Activated CD8-positive, alpha-beta memory T cell treated with anti-CD3 and anti-CD28 coated beads, Interleukin-2, amount 50 U/mL, for 48 hours (primary cell): ENCODE results near the gene ADH1B.
"Not testable (repeated sequence)": the region's sequence is repeated elsewhere in the genome, so short reads cannot be mapped to it uniquely, and the experiment has no call there.

Source experiments
- DNase-seq: peaks from one replicate; pipeline ENCODE4 v3.0.0-alpha.2; 2020

ADH1B gene

DNA sequence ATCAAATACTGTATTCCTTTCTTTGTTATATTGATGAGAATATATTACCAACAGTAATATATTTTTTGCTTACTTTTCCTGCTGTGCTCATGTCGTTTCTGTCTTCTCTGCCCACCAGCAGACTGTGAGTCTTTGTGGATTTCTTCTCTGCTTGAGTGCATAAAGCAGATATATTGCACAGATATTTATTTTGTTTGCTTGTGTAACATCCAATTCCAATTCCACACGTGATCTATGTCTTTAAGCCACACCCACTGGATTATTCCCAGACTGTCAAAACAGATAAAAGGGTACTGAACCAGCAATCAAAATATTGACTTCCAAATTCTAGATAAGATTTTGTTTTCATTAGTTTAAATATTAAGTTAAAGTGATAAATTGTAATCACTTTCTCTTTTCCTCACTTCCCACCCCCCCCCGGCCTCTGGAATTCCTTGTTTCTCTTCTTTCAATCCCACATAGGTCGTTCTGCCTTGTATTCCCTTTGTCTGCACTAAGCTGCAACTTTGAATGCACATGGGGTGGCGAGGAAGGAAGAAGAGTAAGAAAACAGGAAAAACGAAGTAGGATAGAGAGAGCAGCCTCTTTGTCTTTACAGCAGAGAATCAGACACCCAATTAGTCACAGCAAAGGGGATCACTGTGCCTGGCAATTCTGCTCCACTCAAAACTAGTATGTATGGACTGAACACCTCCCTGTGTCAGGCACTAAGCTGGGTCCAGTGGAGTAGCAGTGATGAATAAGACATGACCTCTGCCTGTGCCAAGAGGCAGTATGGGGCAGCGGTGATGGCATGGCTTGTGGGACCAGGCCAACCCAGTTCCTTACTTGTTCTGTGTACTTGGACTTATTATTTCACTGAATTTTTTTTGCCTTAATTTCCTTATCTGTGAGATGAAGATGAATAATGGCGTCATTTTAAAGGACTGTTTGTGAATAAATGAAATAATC, at the start of gene ADH1B:
ADH1B (minus strand) TSS at position 161 of the 951 bp plus-strand sequence; CDS start at position 91, 70 bp downstream.
- DNase-seq = no peak

DNA sequence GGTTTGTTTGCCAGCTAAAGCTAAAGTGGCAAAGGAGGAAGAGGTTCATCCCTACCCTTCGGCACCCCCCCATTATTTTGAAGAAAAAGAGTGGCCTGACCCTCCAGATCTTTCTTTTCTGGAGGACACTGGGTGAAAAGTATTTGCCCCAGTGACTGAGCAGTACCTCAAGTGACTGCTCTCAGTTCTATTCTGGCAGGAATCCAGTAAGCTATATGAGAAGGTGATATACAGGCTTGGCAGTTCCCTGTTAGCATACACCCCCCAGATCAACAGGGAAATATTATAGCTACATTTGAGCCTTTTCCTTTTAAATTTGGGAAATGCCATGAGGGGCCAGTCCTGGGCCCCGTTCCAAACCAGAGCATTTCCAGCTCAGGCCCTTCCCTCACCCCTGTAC, 46.6 kb upstream of the ADH1B start:
- not testable (repeated sequence) for DNase-seq

DNA sequence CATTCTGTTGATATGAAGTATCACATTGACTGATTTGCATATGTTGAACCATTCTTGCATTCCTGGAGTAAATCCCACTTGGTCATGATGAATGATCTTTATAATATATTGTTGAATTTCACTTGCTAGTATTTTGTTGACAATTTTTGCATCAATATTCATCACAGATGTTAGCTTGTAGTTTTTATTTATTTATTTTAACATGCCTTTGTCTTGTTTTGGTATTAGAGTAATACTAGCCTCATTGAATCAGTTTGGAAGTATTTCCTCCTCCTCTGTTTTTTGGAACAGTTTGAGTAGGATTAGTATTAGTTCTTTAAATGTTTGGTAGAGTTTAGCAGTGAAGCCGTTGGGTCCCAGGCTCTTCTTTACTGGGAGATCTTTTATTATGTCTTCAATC, 45.3 kb upstream of the ADH1B start:
- DNase-seq = no peak

DNA sequence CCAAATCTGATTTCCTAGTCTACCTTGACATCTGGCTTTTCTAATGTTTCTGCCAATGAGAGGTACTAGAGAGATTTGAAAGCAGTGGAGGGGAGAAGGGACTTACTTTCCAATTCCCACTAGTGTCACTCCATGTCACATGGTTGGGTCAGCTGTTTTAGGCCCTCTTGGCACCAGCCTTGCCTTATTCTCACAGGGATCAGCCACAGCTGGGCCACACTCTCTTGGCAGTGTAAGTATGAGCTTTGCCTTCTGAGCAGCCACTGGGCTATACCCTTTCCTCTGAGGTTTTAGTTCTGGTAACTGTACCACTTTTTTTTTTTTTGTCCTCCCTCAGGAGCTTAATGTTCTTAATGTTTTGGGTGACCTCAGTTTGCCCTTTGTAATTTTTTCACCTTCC, 41.6 kb upstream of the ADH1B start:
- DNase-seq = no peak

DNA sequence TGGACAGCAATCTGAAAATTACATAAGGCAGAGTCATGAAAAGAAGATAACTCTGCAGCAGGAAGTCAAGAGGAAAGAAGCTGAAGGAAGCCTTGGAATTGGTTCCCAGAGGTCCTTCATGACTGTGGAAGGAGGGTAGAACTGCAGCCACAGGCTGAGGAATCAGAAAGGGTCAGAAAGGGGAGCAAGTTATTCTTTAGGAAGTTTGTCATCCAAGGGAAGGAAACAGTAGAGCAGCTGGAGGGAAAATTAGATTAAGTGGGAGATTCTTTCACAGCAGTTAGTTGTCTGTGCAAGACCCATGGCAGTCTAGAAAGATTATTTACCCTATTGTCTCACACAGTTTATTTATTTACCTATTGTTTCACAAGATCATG, 40.7 kb upstream of the ADH1B start:
- no peak for DNase-seq

DNA sequence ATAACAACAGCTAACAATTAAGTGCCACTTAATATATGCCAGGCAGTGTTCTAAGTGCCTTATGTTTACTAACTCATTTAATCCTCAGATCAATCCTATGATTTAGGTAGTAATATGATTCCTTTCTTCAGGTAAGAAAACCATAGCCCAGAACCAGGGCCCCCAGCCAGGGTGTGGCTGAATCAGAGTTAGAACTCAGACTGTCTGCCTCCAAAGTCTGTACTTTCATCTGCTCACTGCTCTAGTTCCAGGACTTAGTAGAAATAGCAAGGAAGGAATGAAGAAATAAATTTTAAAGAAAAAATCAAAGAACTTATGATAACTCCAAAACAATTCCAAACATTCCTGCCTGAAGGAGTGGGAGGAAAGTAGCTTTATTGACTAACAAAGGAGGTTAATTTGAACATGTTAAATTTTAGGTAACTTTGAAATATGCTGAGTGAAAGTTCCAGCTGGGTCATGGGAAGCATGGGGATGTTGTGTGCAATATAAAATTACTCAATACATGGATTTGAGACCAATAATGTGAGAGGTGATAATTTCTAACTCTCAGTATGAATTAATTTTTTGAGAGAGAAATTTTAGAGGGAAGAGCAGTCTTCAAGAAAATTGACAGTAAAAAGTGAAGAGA, 40.2 kb upstream of the ADH1B start:
- no peak for DNase-seq

DNA sequence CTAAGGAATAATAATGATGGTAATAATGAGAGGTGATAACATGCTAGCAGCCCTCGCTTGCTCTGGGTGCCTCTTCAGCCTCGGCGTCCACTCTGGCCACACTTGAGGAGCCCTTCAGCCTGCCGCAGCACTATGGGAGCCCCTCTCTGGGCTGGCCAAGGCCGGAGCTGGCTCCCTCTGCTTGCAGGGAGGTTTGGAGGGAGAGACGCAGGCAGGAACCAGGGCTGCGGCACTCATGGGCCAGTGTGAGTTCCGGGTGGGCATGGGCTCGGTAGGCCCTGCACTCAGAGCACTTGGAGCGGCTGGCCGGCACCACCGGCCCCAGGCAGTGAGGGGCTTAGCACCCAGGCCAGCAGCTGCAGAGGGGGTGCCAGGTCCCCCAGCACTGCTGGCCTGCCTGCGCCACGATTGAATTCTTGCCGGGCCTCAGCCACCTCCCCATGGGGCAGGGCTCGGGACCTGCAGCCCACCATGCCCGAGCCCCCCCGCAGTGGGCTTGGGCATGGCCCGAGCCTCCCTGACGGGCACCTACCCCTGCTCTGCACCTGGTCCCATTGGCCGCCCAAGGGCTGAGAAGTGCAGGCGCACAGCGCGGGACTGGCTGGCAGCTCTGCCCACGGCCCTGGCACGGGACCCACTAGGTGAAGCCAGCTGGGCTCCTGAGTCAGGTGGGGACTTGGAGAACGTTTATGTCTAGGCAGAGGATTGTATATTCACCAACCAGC, 38.4 kb upstream of the ADH1B start:
- no peak for DNase-seq

DNA sequence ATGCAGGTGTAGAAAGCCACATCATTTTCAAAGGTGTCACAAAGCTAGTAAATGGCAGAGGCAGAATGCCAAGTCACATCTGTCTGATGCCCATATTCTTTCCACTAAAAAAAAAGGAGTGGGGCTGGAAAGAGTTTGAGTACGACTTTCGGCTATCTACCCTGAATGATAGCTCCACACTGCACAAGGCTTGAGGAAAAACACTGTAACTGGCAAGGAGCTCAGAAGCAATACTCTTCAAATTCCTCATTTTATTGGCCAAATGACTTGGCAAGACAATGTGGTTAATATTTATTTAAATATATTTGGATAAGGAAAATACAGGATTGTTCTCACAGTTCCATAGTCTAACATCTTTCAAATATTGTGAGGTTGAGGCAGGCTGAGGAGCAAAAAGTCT, 36.7 kb upstream of the ADH1B start:
- no peak for DNase-seq

DNA sequence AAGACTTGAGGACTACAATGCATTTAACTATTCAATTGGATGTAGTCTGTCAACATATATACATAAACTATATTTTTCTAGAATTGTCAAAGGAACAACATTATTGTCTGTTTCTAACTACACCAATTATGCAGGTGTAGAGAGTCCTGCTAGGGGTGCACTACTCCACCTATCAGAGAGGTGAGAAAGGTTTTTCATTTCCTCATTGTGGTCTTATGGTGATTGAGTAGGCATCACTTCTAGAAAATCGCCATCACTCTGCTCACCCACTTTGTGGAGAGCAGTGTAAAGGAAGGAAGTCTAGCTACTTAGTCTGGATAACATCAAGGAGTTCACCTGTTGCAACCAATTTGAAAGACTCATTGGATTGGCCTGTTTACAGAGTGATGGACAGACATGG, 35.8 kb upstream of the ADH1B start:
- DNase-seq = no peak

DNA sequence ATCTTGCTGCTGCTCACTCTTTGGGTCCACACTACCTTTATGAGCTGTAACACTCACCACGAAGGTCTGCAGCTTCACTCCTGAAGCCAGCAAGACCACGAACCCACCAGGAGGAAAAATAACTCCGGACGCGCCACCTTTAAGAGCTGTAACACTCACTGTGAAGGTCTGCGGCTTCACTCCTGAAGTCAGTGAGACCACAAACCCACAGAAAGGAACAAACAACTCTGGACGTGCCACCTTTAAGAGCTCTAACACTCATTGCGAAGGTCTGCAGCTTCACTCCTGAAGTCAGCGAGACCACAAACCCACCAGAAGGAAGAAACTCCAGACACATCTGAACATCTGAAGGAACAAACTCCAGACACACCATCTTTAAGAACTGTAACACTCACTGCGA, 34.9 kb upstream of the ADH1B start:
- DNase-seq = not testable (repeated sequence)

DNA sequence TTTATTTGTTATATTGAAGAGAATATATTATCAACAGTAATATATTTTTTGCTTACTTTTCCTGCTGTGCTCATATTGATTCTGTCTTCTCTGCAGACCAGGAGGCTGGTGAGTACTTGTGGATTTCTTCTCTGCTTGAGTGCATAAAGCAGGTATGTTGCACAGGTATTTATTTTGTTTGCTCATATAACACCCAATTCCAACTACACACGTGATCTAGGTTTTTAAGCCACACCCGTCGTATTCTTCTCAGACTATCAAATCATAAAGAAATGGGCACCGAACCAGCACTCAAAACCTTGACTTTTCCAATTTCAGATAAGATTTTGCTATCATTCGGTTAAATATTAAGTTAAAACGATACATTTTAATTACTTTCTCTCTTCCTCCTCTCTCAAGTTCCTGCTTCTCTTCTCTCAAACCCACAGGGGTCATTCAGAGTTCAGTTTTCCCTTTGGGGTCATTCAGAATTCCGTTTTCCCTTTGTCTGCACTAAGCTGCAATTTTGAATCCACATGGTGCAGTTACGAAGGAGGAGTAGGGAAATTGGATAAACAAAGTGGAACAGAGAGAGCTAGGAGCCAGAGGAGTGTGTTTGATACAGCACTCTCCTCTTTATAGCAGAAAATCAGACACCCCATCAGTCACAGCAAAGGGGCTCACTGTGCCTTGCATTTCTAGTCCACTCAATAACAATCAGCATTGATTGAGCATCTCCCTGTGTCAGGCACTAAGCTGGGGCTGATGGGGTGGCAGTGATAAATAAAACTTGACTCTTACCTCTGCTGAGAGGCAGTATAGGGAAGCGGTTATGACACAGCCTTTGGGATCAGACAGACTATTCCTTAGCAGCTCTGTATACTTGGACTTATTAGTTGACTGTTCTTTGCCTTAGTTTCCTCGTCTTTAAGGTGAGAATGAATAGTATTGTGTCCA, 31.7 kb upstream of the ADH1B start, which contains the start of gene ADH1C:
ADH1C (minus strand) TSS at position 145 of the 936 bp plus-strand sequence; CDS start at position 74, 71 bp downstream.
- DNase-seq = no peak

DNA sequence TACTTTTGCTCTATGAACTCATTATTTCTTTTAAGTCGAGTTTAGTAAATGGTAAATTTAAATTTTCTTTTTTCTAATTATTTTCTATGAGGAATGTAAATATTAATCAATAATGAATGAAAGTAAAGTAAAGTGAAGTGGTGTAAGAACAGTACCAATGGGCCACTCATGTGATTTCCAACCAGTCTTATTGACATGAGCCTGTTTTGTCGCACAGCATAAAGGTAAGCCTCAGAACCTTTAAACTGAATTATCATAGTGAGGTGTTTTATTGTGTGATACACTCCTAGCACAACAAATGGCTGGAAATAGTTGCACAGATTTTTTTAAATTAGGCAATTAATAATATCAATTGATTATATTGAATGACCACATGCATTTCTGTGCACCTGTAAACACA, 30.3 kb upstream of the ADH1B start:
- DNase-seq = no peak

DNA sequence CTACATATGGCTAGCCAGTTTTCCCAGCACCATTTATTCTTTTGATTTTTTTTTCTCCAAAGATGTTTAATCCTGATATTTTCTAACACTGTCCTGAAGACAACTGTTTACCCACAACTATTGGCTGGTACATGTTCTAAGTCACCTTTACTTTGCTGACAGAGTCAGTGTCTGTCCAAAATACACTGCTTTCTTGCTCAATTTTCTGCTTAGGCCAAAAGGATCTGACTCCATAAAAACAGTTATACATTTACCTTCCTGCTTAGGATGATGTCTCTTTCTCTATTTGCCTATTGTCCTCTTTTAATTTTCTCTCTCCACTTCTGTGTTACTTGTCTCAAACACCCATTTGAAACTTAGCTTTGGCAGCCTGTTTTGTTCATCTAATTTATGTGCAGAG, 28.1 kb upstream of the ADH1B start:
- no peak for DNase-seq

DNA sequence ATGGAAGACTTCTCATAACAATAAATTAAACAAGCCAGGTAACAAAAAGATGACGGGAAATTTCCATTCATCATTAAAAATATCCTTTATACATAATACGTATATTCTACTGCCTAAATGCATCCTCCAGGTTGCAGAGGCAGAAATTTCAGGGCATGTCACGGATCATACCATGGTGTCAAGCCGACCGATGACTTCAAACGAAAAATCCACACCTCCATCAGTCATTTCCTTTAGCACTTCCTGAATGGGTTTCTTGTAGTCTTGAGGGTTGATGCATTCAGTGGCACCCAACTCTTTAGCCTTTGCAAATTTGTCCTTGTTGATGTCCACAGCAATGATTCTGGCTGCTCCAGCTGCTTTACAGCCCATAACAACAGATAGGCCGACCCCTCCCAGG, 21.4 kb upstream of the ADH1B start:
- not testable (repeated sequence) for DNase-seq

DNA sequence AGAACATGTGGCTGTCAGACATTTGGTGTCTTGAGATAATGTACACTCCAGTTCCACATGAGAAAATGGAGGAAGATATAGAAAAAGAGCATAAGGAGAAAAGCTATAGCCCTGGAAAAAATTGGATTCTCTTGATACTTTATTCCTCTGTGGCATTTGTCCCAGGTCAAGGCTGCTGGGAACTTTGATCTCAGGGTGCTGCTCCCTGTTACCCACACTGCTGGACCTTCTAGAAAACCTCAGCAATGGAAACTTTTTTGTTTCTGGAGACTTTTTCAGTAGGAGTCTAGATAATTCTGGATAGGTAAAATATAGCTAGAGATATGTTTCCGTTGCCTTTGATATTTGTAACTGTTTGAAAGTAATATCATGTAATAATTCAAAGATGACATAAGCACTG, 20.2 kb upstream of the ADH1B start:
- no peak for DNase-seq

DNA sequence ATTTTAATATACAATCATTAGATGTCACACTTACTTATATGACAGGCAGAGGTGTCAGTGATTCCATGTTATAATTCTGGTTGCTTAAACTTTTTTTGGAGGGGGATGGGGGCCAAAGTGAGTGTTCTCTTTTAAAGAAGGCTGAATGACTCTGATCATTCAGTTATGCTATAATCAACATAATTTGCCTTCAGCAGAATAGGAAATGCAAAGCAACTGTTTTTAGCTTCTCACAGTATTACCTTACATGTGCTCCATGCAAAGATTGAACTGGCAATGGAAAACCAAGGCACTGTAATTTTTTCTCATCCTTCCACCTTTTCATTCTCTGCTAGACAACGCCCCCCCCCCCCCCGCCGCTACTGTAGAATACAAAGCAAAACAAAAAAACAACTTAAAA, 18.0 kb upstream of the ADH1B start:
- DNase-seq = no peak

DNA sequence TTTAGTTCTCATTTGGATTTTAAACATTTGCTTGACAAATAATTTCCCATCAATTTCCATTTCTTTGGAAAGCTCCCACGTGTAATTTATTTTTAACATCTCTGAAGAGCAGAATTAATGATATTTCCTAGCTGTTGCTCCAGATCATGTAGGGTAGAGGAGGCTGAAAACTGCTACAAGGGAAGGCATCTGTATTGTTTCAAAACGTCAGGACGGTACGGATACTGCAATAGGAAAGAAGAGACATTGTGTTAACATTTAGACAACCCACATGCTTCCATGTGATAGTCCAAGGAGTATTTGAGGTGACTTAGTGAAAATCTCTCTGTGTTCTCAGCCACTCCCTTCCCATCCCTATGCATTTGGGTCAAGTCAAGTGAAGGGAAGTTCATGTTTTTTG, 15.4 kb upstream of the ADH1B start:
- no peak for DNase-seq

DNA sequence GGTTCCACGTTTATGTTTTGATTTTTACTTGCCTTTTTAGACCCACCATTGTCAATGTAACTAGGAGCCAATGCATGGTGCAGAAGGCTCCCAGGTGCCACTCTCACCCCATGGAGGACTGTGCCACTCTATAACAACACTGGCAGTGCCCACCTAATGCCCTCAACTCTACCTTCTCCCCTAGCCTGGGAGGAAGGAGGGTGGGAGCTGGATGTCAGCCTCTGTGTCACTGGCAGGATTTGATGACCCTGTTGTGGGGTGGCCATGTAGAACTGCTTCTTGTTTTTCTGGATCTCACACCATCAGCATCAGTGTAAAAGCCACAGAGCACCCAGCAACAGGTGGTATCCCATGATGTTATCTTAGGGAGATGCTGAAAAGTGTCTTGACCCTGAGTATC, 13.7 kb upstream of the ADH1B start:
- DNase-seq = no peak

DNA sequence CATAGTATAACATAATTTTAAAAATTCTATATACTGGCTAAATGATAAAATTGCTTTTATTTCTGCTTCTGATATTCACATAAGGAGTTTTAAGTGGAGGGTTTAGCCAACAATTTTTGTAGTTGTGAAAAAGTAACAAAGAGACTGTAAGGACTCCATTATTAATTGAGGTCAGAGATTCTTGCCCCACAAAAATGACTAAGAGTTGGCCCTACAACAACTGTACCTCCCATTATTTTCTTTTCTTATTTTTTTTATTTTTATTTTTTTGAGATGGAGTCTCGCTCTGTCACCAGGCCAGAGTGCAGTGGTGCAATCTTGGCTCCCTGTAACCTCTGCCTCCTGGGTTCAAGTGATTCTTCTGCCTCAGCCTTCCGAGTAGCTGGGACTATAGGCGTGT, 9.4 kb upstream of the ADH1B start:
- no peak for DNase-seq

DNA sequence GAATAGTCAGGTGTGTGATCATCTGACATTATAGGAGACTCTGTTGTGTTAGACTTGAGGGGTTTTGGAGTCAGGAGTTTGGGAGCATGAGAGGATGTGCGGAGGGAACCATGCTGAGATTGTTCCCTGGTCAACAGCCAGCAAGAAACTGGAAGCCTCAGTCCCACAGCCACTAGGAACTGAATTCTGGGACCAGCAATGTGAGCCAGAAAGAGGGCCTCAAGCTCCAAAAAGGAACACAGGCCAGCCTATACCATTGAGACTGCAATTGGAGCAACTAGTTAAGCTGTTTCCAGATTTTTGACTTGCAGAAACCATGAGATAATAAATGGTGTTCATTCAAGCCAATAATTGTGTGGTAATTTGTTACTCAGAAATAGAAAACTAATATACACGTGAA, 8.7 kb upstream of the ADH1B start:
- DNase-seq = no peak

DNA sequence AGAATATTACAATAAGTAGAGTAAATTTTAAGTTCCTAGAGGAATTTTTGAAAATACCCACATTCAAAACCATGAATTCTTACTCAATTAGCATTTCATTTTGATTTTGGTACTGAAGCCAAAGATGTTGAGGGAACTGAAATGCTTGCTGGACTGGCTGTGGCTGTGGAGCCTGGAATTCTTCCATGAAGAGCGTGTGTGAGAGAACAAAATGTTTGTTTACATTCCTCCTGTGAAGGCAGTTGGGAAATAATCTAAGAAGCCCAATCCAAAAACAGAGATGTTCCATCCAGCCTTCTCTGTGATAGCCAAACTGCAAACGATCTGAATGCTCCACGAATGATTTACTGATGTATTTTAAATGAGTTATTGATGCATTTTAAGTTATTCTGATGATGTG, 3.8 kb upstream of the ADH1B start:
- DNase-seq = no peak

DNA sequence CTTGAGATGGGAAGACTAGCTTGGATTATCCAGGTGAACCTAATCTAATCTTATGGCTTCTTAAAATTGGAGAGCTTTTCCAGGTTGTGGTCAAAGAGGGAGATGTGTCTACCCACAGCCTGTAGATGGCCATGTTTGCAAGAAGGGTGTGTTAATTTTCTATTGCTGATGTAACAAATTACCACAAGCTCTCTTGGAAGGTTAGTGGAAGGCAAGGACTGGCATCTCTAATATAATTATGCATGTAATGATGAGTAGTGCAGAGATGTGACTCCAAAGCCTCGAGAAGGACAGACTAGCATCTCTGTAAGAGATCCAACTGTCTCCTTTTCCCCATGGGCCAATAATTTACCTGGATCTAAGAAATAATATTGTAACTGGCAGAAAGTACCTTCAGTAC, 3.2 kb upstream of the ADH1B start:
- no peak for DNase-seq

DNA sequence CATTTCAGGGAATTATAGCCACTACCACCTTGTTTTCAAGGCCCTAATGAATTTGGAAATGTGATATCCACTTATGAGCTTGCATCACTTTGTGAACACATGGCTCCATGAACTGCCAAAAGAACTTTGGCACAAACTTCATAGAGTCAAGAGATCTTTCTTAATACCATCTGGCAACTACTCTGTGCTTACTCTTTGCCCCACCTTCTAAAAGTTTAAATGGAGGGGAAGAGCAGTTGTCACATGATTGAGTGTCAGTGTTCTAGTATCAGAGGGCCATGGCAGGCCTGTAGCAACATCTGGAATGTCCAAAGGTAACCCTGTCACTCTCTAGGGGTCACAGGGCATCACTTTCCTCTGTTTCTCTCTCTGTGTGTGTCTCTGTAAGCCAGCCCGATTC, 2.6 kb upstream of the ADH1B start:
- no peak for DNase-seq
